Loucy (cell line): ENCODE data around the gene MYL11.

Experiments used
- CTCF ChIP-seq: fragments of 200-600 bp; sonication (generic); conservative IDR thresholded peaks from 2 replicates; pipeline ENCODE4 v1.5.1; 2014; ENCODE audit warnings: mild to moderate bottlenecking, antibody characterized with exemption, low read length
- EZH2phosphoT487 ChIP-seq: fragments of 200-600 bp; IDR thresholded peaks from 2 replicates; pipeline ENCODE4 v1.6.1; 2018; ENCODE audit warnings: antibody characterized with exemption, mild to moderate bottlenecking, moderate library complexity, borderline replicate concordance

GRCh38 chr16:30368792-30369090 lies 5.9 kb upstream of the MYL11 start:
- TF ChIP-seq CTCF (no peak), EZH2phosphoT487 (no peak)
